SIG-M5 treated with dmso at 0.1 percent for 504 hours (cell line): ENCODE results near the gene SEMA4C.

ENCODE experiments used
- DNase-seq: peaks from one replicate; lab custom pipeline; 2025; ENCODE audit not compliant: unreplicated experiment; lab: John Stamatoyannopoulos, UW

The SEMA4C gene

DNA sequence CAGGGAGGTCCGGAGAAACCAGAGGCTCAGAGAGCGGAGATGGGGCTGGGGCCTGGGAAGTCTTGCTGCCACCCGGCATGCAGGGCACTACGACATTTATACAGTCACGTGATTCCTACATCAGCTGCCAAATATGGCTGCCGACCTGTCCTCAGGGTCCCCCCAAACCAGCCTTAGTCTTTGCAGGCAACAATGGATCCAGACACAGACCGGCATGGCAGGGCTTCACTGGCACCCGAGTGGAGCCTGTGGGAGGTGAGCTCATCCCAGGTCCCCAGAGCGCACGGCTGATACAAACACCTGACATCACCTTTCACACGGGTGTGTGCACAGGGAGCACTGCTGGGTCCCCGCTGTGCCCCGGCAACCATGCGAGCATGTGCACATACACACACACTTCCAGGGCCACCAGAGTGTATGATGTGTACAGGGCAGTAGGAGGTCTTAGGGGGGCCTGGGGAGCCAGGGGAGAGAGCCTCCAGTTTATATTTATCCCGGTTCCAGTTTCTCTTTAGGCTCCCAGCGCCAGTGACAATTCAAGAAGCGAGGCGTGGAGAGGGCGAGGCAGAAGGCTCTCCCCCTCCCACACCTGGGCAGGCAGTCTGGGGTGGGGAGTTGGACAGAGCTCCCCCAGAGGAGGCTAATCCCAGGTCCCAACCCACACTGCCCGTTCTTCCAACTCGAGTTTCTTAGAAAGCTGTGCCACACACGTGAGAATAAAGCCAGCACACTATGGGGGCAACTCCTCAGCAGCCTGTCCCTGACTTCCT lies 2.7 kb downstream of the SEMA4C start:
- DNase-seq = no peak

DNA sequence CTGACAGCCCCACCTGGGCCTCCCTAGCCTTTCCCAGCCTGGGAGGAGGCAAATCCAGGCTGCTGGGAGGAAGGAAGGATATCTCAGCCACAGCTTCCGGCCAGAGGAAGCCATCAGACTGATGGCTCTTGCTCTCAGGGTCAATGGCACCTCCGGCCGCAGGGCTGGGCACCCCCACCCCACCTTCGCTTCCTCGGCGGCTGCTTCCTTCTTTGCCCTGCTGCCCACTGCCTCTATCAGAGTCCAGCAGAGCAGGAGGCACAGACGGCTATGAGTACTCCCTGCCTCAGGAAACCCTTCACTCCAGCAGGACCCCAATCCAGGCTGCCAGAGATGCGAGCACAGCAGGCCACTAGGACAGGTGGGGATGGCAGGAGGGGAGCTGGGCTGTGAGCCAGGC lies 3.3 kb downstream of the SEMA4C start:
- no peak for DNase-seq

DNA sequence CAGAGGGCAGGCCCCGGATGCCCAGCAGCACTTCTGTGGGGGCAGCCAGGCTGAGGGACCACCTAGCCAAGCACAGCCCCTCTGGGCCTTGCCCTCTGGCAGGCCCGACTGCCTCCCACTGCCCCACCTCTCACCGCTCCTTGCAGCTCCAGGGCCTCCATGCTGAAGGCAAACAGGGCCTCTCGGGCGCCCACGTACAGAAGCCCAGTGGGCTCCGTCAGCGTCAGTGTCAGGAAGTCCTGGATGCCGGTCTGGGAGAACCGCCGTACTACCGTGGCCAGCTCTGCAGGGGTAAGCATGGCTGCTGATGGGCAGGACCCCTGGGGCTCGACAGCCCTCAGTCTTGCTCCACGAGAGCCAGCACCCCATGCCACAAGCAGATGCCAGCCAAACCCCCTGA lies 3.7 kb downstream of the SEMA4C start:
- DNase-seq = no peak

DNA sequence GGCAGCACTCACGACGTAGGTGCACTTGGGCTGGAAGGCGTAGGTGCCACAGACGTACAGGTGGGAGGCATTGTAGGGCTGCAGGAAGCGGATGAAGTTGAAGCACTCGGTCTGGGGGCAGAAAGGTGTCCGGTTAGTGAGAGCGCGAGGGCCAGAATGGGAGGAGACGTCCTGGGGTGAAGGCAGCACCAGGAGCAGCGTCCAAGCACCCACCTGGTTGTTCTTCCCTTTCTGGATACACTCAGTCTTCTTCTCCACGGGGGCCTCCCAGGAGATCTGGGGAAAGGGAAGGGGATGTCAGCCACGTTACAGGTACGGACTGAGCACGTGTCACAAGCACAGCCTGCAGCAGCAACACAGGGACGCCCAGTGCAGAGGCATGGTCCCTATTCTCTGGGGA lies 4.2 kb downstream of the SEMA4C start:
- no peak for DNase-seq

DNA sequence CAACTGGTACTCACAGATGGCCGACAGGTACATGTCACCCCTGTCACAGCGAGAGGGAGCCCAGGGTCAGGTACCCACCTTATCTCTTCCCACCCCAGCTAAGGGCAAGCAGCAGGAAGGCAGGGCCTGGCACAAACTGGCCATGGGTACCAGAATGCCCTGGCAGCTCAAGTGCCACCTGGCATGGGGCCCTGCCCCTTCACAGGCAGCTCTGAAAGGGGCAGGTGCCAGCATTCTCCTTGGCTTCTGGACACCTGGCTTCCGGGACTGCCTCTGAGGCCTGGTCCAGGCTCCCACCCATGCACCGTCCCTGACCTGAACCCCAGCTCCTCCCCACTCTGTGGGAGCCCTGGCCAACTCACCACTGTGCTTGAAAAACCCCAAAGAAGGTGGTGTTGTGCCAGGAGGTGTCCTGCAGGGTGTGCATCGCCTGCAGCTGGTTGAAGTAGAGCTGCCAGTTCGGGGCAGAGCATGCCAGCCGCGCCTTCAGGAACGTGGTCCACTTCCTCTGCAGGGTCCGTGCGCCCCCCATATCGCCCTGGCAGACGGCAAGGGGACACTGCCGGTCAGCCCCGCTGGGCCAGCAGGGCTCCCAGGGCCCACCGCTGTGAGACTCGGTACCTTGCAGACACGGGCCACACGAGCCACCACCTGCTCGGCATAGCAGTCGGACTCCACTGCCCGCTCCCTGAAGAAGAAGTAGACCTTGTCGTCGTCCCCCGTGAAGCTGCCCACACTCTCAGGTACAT lies 5.4 kb downstream of the SEMA4C start:
- DNase-seq = no peak

DNA sequence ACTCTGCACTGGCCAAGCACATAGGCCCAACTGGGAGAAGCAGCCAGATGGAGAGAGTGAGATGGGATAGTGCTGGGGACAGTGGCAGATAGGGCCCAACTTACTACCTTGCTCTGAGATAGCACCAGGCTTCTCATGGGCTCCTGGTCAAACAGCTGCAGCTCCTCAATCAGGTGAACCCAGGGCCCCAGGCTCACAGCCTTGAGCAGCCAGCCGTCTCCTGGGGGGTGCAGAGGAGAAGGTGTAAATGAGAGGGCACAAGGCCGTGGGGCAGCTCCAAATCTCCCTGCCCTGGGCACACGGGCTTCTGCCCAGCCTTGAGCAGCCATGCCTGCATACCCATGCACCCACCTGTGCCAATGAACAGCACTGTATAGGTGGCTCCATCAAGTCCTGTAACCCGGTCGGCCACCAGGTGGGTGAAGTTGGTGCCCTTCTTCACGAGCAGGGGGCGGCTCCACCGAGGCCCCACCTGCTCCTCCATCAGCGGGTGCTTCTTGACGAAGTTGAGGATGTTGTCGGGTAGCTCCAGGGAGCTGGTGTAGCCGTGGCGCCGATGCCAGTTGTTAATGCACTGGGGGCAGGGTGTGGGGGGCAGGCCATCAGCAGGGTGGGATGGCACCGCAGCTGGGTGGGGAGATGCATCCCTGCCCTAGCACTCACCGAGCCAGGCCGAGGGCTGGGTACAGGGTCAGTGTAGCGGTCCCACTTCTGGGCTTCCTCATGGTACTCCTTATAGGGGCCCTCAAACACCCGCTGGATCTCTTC lies 6.1 kb downstream of the SEMA4C start:
- DNase-seq = no peak

DNA sequence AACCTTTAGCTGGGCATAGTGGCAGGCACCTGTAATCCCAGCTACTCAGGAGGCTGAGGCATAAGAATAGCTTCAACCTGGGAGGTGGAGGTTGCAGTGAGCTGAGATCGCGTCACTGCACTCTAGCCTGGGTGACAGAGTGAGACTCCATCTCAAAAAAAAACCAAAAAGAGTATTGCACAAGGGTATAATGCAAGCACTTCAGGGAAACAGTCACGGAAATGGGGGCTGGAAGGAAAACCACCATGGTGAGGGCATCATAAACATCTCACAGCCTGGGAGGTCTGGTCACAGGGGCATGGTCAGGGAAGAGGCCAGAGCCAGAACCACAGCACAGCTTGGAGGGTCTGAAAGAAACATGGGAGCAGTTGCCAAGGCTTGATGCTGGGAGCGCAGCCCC lies 6.8 kb downstream of the SEMA4C start:
- DNase-seq = peak; percentile 41

DNA sequence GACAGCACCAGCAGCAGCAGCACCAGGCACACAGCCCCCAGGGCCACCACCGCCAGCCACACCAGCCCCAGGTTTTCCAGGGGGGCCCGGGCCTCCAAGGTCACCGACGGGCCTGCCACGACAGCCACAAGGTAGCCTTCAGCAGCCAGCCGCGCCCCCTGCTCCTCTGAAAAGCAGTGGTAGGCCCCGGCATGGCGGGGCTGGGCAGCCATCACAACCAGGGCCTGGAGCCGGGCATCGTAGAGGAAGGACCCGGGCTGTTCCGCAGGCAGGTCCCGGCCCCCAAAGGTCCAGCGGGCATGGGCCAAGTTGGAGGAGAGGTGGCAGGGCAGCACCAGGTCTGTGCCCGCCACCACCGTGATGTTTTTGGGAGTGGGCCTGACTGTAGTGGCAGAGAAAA lies 8.8 kb downstream of the SEMA4C start:
- no peak for DNase-seq

DNA sequence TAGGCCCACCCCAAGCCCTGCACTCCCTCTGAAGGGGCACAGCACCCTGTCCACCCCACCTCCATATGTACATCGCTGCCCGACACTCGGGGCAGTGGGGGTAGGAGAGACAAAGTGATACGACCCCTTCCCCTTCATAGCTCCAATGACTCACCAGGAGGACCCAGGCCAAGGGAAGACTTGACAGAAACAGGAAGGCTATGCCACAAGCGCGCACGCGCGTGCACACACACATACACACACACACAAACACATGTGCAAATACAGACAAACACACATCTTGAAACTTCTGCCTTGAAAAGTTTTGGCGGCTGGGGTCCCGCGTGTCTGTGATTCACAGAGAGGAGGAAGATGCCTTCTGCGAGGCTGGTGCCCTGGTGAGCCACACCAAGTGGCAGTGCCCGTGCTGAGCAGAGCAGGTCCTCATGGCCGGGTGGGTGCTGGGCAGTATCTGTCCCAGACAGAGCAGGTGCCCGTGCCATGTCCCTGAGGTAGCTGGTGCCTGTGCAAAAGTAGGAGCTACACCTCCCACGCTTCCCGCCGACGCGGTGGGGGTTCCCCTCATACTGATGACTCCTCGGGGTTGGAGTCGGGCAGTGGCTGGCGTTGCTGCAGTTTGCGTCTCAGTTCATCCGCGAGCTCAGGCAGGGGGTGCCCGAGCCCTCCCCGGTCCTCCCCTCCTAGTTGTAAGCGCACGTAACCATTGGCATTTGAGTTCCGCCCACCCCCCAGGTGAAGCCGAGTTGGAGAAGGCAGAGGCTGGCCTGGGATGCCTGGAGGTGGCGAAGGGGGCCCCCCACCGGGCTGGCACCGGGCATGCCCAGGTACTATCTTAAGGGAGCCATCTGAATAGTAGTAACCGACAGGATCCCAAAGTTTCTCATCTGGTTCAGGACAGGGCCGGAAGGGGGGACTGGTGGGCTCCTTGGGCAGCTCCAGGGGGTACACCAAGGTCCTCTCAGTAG lies 9.5 kb downstream of the SEMA4C start:
- DNase-seq = no peak

DNA sequence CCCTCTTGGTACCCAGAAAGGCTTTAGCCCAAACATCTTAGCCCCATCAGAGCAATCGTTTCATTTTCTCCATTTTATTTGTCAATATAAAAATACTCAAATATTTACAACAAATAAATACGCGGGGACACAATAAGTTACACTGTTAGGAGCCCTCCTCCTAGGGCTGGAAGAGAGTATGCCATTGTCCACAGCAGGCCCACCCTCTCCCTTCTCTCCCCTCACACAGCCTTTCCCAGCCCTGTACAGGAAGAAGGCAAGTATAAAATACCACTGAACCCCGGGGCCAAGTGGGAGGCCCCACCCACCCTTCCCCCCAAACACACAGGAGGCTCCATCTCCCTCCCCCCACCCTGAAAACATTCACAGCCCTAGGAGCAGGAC lies 10.2 kb downstream of the SEMA4C start:
- DNase-seq = no peak

DNA sequence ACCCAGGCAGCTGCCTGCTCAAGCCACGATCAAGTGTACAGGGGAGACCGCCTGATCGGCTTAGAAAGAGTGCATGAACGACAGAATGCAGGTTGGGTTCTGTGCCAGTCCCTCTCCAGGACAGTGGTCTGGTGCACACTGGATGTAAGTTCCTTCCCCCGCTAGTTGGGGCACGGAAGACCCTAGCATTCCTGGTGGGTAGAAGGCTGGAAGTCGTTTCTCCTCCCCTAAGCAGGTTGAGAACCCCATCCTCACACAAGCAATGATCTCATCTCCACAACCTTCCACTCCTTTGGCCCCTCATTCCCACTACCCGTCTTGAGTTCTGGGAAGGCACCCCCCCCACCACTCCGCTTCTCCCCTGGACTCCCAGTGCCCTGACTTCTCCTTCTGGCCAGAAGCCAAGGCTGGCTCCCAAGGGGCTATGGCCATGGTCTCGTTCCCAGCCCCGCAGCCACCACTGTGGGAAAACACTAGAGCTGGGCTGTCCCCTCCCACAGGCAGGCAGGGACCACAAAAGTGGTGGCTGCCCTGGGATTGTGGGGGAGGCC lies 10.7 kb downstream of the SEMA4C start:
- no peak for DNase-seq

DNA sequence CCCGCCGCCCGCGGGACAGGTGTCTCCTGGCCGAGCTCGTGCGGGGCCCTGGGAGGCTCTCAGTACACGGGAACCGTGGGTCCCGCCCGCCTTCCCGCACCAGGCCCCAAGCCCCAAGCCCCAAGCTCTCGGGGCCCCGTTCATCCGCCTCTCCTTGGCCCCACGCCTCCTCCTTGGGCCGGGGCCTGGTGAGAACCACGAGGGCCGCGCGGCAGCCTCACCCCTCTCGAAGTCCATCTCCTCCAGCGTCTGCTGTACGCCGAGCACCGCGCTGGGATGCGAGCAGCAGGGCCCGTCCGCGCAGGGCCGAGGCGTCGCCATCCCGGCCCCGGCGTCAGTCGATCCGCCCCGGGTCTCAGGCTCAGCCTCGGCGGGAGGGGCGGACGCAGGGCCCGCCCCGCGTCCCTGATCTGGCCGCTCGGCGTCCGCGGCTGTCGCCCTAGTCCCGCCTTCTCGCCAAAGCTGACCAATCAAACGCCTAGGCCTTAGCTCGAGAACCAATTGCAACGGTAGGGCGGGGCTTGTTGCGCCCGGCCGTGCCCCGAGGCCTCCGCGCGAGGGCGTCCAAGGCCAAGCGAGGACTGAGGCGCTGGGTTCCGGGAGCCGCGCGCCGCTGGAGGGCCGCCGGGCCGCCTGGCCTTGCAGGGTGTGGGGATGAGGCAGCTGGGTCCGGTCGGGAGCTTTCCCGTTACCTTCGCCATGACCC lies 12.1 kb downstream of the SEMA4C start, which contains the start of gene ANKRD39:
Gene ANKRD39 (minus strand): TSS at position 350 of the 706 bp plus-strand sequence. CDS start 29 bp downstream, at position 321.
- DNase-seq = peak; percentile 99

DNA sequence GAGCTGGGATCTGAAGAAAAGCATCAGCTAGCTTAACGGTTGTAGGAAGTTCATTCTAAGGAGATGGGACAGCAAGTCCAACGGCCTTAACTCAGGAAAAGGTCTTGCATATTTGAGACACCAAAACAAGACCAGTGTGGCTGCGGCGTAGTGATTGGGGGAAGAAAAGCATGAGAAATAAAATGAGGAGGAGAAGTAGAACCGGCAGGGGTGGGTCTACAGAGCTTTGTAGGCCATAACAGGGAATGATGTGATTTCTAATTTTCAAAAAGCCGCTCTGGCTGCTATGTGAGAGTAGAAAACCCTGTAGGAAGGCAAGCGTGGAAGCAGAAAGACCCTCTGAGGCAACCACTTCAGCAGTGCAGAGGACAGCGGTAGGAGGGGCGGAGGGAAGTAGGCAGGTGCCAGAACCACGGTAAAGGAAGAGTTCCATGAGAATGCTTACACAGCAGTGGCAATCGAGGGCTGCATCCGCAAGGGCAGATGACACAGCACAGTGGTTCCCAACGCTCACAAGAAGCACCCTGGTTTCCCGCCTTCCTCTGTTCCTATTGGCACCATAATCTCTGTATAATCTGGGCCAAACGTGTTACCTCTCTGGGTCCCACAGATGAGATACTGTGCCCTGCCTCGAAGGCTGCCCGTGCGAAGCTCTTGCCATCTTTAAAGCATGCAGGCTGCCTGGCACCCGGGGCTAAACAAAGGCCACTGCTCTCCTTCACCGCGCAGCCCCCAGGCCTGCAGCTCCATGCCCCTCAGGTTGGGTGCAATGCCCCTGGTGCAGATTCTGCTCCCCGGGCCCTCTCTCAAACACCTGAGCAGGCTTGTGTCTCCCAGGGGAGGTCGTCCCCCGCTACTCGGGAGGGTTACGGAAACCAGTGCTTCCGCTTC lies 12.9 kb downstream of the SEMA4C start:
- DNase-seq = peak; percentile 74

DNA sequence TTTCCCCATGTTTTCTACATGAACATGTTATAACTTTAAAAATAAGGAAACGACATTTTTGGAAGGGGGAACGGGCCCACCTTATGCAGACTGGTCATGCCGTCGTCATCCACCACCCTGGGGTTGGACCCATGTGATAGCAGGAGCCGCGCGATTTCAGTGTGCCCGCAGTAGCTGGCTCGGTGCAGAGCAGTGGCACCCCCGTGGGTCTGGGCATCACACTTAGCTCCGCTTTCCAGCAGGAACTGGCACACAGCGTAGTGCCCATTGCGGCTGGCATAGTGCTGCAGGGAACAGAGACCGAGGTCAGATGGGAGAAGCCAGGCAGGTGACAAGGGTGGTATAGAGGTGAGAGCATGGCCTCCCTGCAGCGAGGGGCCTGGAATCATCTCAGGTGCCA lies 16.6 kb downstream of the SEMA4C start:
- DNase-seq = no peak

DNA sequence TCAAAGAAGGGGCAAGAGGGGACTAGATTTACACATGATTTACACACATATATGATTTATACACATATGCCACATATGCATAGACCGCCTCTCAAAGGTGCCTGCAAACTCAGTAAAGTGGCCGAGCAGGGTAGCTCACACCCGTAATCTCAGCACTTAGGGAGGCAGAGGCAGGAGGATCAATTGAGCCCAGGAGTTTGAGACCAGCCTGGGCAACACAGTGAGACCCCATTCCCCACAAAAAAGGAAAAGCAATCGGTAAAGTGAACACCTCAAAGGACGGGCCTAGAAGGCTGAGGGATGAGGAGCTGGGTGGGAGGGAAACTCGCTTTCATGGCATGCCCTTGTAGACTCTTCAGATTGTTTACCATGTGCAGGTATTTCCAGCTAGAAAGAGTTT lies 17.2 kb downstream of the SEMA4C start:
- no peak for DNase-seq

DNA sequence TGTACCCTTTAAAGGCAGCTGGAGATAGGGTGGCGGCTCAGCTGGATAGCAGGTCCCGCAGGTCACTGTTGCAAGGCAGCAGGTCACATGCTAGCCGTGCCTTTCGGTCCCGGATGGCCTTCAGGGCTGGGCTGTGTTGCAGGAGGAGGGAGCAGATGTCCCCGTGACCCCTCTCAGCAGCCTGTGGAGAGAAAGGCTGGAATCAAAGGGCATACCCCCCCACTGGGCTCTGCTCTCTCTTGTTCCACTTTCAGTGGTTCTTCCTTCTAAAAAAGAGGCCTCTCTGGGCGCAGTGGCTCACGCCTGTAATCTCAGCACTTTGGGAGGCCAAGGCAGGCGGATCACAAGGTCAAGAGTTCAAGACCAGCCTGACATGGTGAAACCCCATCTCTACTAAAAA lies 21.6 kb downstream of the SEMA4C start:
- no peak for DNase-seq

DNA sequence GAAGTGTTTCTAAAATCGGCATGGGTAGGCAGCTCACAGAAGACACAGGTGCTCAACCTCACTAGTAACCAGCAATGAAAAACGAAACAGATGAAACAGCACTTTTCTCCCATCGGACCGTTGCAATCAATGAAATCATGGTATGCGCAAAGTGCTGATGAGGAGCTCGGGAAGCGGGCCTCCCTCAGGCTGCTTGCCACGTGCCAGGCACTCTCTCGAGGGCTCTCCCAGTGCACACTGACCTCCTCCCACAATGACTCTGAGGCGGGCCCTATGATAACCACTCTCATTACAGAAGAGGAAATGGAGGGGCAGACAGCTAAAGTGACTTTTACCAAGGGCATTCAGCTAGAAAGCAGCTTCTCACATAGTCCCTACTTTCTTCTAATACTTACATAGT lies 22.3 kb downstream of the SEMA4C start:
- DNase-seq = no peak

DNA sequence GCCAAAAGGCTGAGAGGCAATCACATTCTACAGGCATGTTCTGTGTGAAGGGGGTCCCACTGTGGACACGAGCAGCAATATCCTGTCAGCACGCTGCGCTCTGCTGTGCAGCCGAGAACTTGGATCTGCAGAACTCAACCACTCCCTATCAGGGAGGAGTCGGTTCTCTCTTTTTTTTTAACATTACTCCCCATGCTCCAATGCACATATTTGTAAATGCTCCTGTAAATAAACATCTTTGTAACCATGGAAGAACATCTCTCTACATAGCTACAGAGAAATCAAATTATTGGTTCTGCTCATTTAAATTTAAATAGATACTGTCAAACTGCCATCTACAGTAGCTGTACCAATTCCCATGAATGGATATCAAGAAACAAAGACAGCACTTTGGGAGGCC lies 23.1 kb downstream of the SEMA4C start:
- no peak for DNase-seq

DNA sequence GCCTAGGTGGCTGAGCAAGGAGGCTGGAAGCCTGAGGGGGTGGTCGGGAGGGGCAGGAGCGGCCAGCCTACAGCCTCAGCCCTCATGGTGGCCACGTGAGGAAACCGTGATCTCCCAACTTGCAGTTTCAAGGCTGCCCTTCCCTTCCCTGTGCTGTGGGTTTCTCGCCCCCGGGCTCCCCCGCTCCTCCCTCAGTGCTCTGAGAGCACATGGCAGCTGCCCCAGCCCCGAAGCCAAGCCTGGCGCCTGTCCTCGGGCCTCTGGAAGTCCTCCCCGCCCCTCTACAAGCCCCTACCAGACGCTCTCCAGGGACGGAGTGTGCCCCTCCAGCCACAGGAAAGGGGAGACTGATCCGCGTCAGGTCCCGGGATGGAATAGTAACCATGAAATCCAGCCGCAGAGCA lies 25.5 kb downstream of the SEMA4C start:
- DNase-seq = no peak
